HG03064 (cell line): ENCODE data around the gene KIAA0232.

Experiments used
- ATAC-seq: cut with Tn5 transposase; IDR thresholded peaks from one replicate; pipeline ENCODE4 v1.9.1; 2021; ENCODE audit warnings: low read depth; ENCODE audit not compliant: unreplicated experiment

The KIAA0232 gene

GRCh38 chr4:6912441-6912840, 129.9 kb downstream of the KIAA0232 start:
- no peak for ATAC-seq

GRCh38 chr4:6913350-6913905, 130.9 kb downstream of the KIAA0232 start:
- ATAC-seq, result no peak

GRCh38 chr4:6914448-6914847, 131.9 kb downstream of the KIAA0232 start:
- no peak for ATAC-seq

- ATAC-seq, result no peak
Measured at GRCh38 chr4:6915041-6916005, 132.8 kb downstream of the KIAA0232 start.

- no peak for ATAC-seq
Measured at GRCh38 chr4:6916069-6916586, 133.6 kb downstream of the KIAA0232 start.

- ATAC-seq, result no peak
Measured at GRCh38 chr4:6916587-6917460, 134.3 kb downstream of the KIAA0232 start.

GRCh38 chr4:6917461-6918271, 135.1 kb downstream of the KIAA0232 start:
- no peak for ATAC-seq

GRCh38 chr4:6918338-6918737, 135.8 kb downstream of the KIAA0232 start:
- no peak for ATAC-seq

GRCh38 chr4:6920171-6920570, 137.6 kb downstream of the KIAA0232 start:
- ATAC-seq, result no peak

- no peak for ATAC-seq
Measured at GRCh38 chr4:6923507-6923906, 141.0 kb downstream of the KIAA0232 start.

- ATAC-seq, result no peak
Measured at GRCh38 chr4:6924361-6924779, 141.8 kb downstream of the KIAA0232 start.

GRCh38 chr4:6925357-6925836, 142.9 kb downstream of the KIAA0232 start:
- no peak for ATAC-seq

GRCh38 chr4:6926081-6926480, 143.6 kb downstream of the KIAA0232 start:
- ATAC-seq, result no peak

GRCh38 chr4:6926681-6927478, 144.4 kb downstream of the KIAA0232 start:
- ATAC-seq, result no peak

- no peak for ATAC-seq
Measured at GRCh38 chr4:6928081-6928480, 145.6 kb downstream of the KIAA0232 start.

GRCh38 chr4:6929339-6929811, 146.8 kb downstream of the KIAA0232 start:
- no peak for ATAC-seq

GRCh38 chr4:6929812-6930464, 147.4 kb downstream of the KIAA0232 start:
- ATAC-seq, result no peak

GRCh38 chr4:6932475-6932874, 149.9 kb downstream of the KIAA0232 start:
- ATAC-seq, result no peak
